Suprapubic skin (tissue), 4 donors: Measurements from ENCODE around the gene SLC49A3. TPM values are rescaled to one million over a fixed set of nuclear protein-coding genes. Genes with fewer than 3 reads are reported as not detected.

Experiments
- DNase-seq, 2 donors: peaks; one replicate each; pipeline ENCODE4 v3.0.0-alpha.2; 2019; ENCODE audit warnings: low spot score in 2 of 2
- H3K27ac ChIP-seq: fragments of 200-600 bp; sonication (generic); one replicate; pipeline ENCODE4 v1.5.1; 2019
- H3K27me3 ChIP-seq: fragments of 200-600 bp; sonication (generic); one replicate; pipeline ENCODE4 v1.5.1; 2019
- H3K36me3 ChIP-seq: fragments of 200-600 bp; sonication (generic); one replicate; pipeline ENCODE4 v1.5.1; 2019
- H3K4me1 ChIP-seq: fragments of 200-600 bp; sonication (generic); one replicate; pipeline ENCODE4 v1.5.1; 2019
- H3K4me3 ChIP-seq: fragments of 200-600 bp; sonication (generic); one replicate; pipeline ENCODE4 v1.5.1; 2019; ENCODE audit warnings: mild to moderate bottlenecking
- H3K9me3 ChIP-seq: fragments of 200-600 bp; sonication (generic); one replicate; pipeline ENCODE4 v1.5.1; 2019
- CTCF ChIP-seq, 2 donors: fragments of 200-600 bp in 1 of 2; fragments of 450-650 bp in 1 of 2; sonication (generic) in 1 of 2; IDR thresholded peaks; one replicate each; pipeline ENCODE4 v1.5.1; 2016 to 2019; ENCODE audit warnings: antibody characterized with exemption in 2 of 2, mild to moderate bottlenecking in 1 of 2, moderate library complexity in 1 of 2
- EP300 ChIP-seq: sonication (generic); formaldehyde crosslinking; IDR thresholded peaks from one replicate; pipeline ENCODE4 v1.6.1; 2017; ENCODE audit warnings: antibody characterized with exemption
- POLR2A ChIP-seq, 2 donors: fragments of 450-650 bp; IDR thresholded peaks; one replicate each; pipeline ENCODE4 v1.6.1; 2017; ENCODE audit warnings: antibody characterized with exemption in 2 of 2, mild to moderate bottlenecking in 2 of 2, moderate library complexity in 2 of 2
- POLR2AphosphoS5 ChIP-seq, 3 donors: sonication (generic); formaldehyde crosslinking; IDR thresholded peaks; one replicate each; pipeline ENCODE4 v1.6.1; 2017; ENCODE audit warnings: antibody characterized with exemption in 3 of 3
- WGBS: methylation state at CpG from one replicate; pipeline ENCODE4 v1.1.5; 2018; 5-methylcytosine and 5-hydroxymethylcytosine counted together
- total RNA-seq, 4 donors: library from RNA; depleted of rRNA; stranded (reverse); fragments of >200 nt; gene quantifications; one replicate each; pipeline ENCODE4 v1.1.0, GENCODE V29; 2016

The SLC49A3 gene
- total RNA-seq, 4 donors from 2014 or later: 8.9 to 21.1 (median 17.4) TPM

- 91% methylated on average over 24 of the region's 41 CpGs for WGBS
- no peaks in the 10 kb centered on the region for H3K9me3 ChIP-seq
- no peaks in the 10 kb centered on the region for H3K27me3 ChIP-seq
- peak overlapping the region; percentile 11 for H3K27ac ChIP-seq
- no peak overlapping the region for H3K4me3 ChIP-seq
- no peak for DNase-seq
- TF ChIP-seq POLR2A (IDR thresholded peaks at IDR 0.05) (no peak), POLR2AphosphoS5 (IDR thresholded peaks at IDR 0.05) (no peak), CTCF (IDR thresholded peaks at IDR 0.05) (no peak), EP300 (no peak)
- H3K4me1 ChIP-seq: peaks cover 34% of the 10 kb centered on the region
- peaks cover 21% of the 10 kb centered on the region for H3K36me3 ChIP-seq
These were observed 36.7 kb upstream of the SLC49A3 start for GRCh38 chr4:725391-726234.

GRCh38 chr4:723751-724530 is 35.0 kb upstream of the SLC49A3 start:
- Histone ChIP-seq H3K27ac (no peak overlapping the region), H3K9me3 (no peaks in the 10 kb centered on the region), H3K4me3 (no peak overlapping the region), H3K36me3 (peaks cover 14% of the 10 kb centered on the region), H3K4me1 (peaks cover 44% of the 10 kb centered on the region), H3K27me3 (no peaks in the 10 kb centered on the region)
- 96% methylated on average over 19 of the region's 28 CpGs for WGBS
- no peak for DNase-seq
- TF ChIP-seq CTCF (IDR thresholded peaks at IDR 0.05): no peak
- no peak for TF ChIP-seq EP300
- TF ChIP-seq POLR2AphosphoS5 (IDR thresholded peaks at IDR 0.05): no peak
- no peak for TF ChIP-seq POLR2A (IDR thresholded peaks at IDR 0.05)

DNA sequence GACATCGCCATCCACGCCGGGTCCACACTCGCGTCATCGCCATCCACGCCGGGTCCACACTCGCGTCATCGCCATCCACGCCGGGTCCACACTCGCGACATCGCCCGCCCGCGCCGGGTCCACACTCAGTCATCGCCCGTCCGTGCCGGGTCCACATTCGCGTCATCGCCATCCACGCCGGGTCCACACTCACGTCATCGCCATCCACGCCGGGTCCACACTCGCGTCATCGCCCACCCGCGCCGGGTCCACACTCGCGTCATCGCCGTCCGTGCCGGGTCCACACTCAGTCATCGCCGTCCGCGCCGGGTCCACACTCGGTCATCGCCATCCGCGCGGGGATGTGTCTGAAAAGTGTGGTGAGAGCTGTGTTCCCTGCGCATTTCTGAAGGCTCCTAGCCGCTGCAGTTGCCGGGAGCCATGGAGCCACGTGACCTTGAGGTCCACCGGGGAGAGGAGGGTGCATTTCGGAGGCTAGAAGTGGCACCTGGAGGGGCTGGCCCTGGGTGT is 34.0 kb upstream of the SLC49A3 start:
- Histone ChIP-seq H3K27ac (no peak overlapping the region), H3K27me3 (no peaks in the 10 kb centered on the region), H3K36me3 (peaks cover 14% of the 10 kb centered on the region), H3K4me1 (peaks cover 44% of the 10 kb centered on the region), H3K9me3 (no peaks in the 10 kb centered on the region), H3K4me3 (no peak overlapping the region)
- WGBS: 97% methylated on average over 61 of the region's 61 CpGs
- no peak for TF ChIP-seq POLR2A (IDR thresholded peaks at IDR 0.05)
- no peak for TF ChIP-seq CTCF (IDR thresholded peaks at IDR 0.05)
- TF ChIP-seq POLR2AphosphoS5 (IDR thresholded peaks at IDR 0.05): no peak
- TF ChIP-seq EP300: no peak
- no peak for DNase-seq

DNA sequence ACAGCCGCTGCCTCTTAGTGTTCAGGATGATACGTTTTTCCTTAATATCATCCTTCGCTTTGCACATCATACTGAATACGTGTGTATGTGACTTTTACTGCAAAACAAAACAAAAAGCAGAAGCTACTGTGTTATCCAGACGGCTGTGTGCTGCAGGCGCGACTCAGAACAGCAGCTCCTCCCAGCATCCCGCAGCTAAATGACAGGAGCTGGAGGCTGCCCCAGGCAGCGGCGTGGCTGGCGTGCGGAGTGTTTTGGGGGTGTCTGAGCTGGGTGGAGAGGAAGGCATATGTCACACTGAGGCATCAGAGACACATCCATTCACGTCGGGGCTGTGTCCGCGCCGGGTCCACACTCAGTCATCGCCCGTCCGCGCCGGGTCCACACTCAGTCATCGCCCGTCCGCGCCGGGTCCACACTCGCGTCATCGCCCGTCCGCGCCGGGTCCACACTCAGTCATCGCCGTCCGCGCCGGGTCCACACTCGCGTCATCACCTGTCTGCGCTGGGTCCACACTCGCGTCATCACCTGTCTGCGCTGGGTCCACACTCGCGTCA is 33.3 kb upstream of the SLC49A3 start:
- no peak for TF ChIP-seq EP300
- no peak for TF ChIP-seq CTCF (IDR thresholded peaks at IDR 0.05)
- no peak for TF ChIP-seq POLR2AphosphoS5 (IDR thresholded peaks at IDR 0.05)
- H3K9me3 ChIP-seq: no peaks in the 10 kb centered on the region
- no peak overlapping the region for H3K4me3 ChIP-seq
- H3K4me1 ChIP-seq: peaks cover 40% of the 10 kb centered on the region
- peaks cover 14% of the 10 kb centered on the region for H3K36me3 ChIP-seq
- no peak for DNase-seq
- WGBS: 91% methylated on average over 46 of the region's 47 CpGs
- no peak overlapping the region for H3K27ac ChIP-seq
- no peaks in the 10 kb centered on the region for H3K27me3 ChIP-seq
